H1 (cell line): Measurements from ENCODE around the gene MNAT1. TPM values are rescaled to one million over a fixed set of nuclear protein-coding genes. Genes with fewer than 3 reads are reported as not detected.

Experiments used
- CTCF ChIA-PET: fragments of 300-600 bp; sonication (Branson Sonifier 250); formaldehyde crosslinking; loops from one replicate; lab custom pipeline; 2021; ENCODE audit not compliant: partially characterized antibody; lab: Charles Lee
- POLR2A ChIA-PET: fragments of 300-600 bp; sonication (Branson Sonifier 250); formaldehyde crosslinking; loops from one replicate; lab custom pipeline; 2021; ENCODE audit warnings: inconsistent platforms; ENCODE audit not compliant: partially characterized antibody; lab: Charles Lee
- DNase-seq, 2 experiments: peaks; one replicate each; pipeline versions ENCODE4 v3.0.0 to v3.0.0-alpha.2; 2010 to 2022; ENCODE audit warnings: low spot score in 2 of 2, low read depth in 1 of 2, mixed read lengths in 1 of 2
- FAIRE-seq: peaks from 2 replicates; lab custom pipeline; 2011; peaks lifted over from hg19 to GRCh38; lab: Jason Lieb, UNC
- H2AFZ ChIP-seq: 2 replicates; pipeline ENCODE4 v1.8.1; 2012; ENCODE audit warnings: low read length, inconsistent platforms
- H2AK5ac ChIP-seq: 2 replicates; pipeline ENCODE4 v1.6.1; 2013; ENCODE audit warnings: low read depth, low read length
- H2BK120ac ChIP-seq: replicated peaks from 2 replicates; pipeline ENCODE3; 2013; ENCODE audit warnings: low read depth, low read length, inconsistent platforms
- H2BK12ac ChIP-seq: 2 replicates; pipeline ENCODE4 v1.6.1; 2013; ENCODE audit warnings: low read depth, low read length
- H2BK15ac ChIP-seq: 2 replicates; pipeline ENCODE4 v1.6.1; 2013; ENCODE audit warnings: low read length
- H2BK20ac ChIP-seq: 2 replicates; pipeline ENCODE4 v1.6.1; 2013; ENCODE audit warnings: low read length
- H2BK5ac ChIP-seq: 2 replicates; pipeline ENCODE4 v1.6.1; 2013; ENCODE audit warnings: low read depth, low read length
- H3K14ac ChIP-seq: 2 replicates; pipeline ENCODE4 v1.6.1; 2013; ENCODE audit warnings: inconsistent platforms; ENCODE audit not compliant: insufficient read length
- H3K18ac ChIP-seq: 2 replicates; pipeline ENCODE4 v1.6.1; 2013; ENCODE audit warnings: low read length; ENCODE audit errors: extremely low read depth
- H3K23ac ChIP-seq: 2 replicates; pipeline ENCODE4 v1.6.1; 2013; ENCODE audit warnings: inconsistent platforms; ENCODE audit not compliant: insufficient read length
- H3K23me2 ChIP-seq: 2 replicates; pipeline ENCODE4 v1.6.1; 2013; ENCODE audit warnings: low read depth, low read length
- H3K27ac ChIP-seq: 2 replicates; pipeline ENCODE4 v1.6.1; 2011; ENCODE audit warnings: low read depth, low read length, inconsistent platforms
- H3K27me3 ChIP-seq, 4 experiments: replicated peaks in 1 of 4; 1 replicate in 1 of 4; 2 replicates in 3 of 4; pipeline versions ENCODE4 v1.6.1 to v1.8.1; 2011 to 2013; ENCODE audit warnings: low read length in 3 of 4, mild to moderate bottlenecking in 3 of 4, inconsistent platforms in 2 of 4, mixed read lengths in 2 of 4, moderate library complexity in 1 of 4; ENCODE audit not compliant: control insufficient read depth in 3 of 4, insufficient read depth in 3 of 4; ENCODE audit errors: extremely low read depth in 1 of 4
- H3K36me3 ChIP-seq, 4 experiments: 2 replicates each; pipeline versions ENCODE4 v1.6.1 to v1.8.1; 2011 to 2013; ENCODE audit warnings: mild to moderate bottlenecking in 4 of 4, low read length in 3 of 4, moderate library complexity in 2 of 4, control low read depth in 1 of 4, inconsistent platforms in 1 of 4; ENCODE audit not compliant: insufficient read depth in 4 of 4, control insufficient read depth in 2 of 4
- H3K4ac ChIP-seq: replicated peaks from 2 replicates; pipeline ENCODE3; 2013; ENCODE audit warnings: low read length, low read depth, mixed read lengths, inconsistent platforms; ENCODE audit not compliant: insufficient read length
- H3K4me1 ChIP-seq, 4 experiments: replicated peaks in 1 of 4; 1 replicate in 1 of 4; 2 replicates in 3 of 4; pipeline versions ENCODE4 v1.6.1 to v1.8.1; 2011 to 2013; ENCODE audit warnings: low read length in 3 of 4, inconsistent platforms in 2 of 4, mixed read lengths in 1 of 4; ENCODE audit not compliant: insufficient read depth in 4 of 4, control insufficient read depth in 3 of 4
- H3K4me2 ChIP-seq, 2 experiments: 2 replicates each; pipeline versions ENCODE4 v1.6.1 to v1.8.1; 2011 to 2013; ENCODE audit warnings: low read depth in 2 of 2, low read length in 2 of 2, control low read depth in 1 of 2, inconsistent platforms in 1 of 2, mild to moderate bottlenecking in 1 of 2; ENCODE audit not compliant: insufficient read depth in 1 of 2
- H3K4me3 ChIP-seq, 4 experiments: fragments of 200-600, 300-600 bp in 1 of 4; sonication (generic), shearing (Covaris generic), sonication (Bioruptor Twin) in 1 of 4; 2 replicates each; pipeline versions ENCODE4 v1.5.1 to v1.8.1; 2011 to 2016; ENCODE audit warnings: low read length in 4 of 4, low read depth in 3 of 4, control low read depth in 2 of 4, inconsistent platforms in 2 of 4, mild to moderate bottlenecking in 2 of 4, mixed read lengths in 1 of 4, moderate library complexity in 1 of 4; ENCODE audit not compliant: insufficient read depth in 2 of 4; ENCODE audit errors: extremely low read depth in 1 of 4
- H3K56ac ChIP-seq: replicated peaks from 2 replicates; pipeline ENCODE3; 2013; ENCODE audit warnings: low read depth, mild to moderate bottlenecking, mixed read lengths, low read length, inconsistent platforms; ENCODE audit not compliant: insufficient read length
- H3K79me1 ChIP-seq: 2 replicates; pipeline ENCODE4 v1.6.1; 2013; ENCODE audit warnings: low read depth, low read length, control low read depth
- H3K79me2 ChIP-seq, 2 experiments: 2 replicates each; pipeline versions ENCODE4 v1.6.1 to v1.8.1; 2012 to 2013; ENCODE audit warnings: low read length in 2 of 2, mild to moderate bottlenecking in 2 of 2, inconsistent platforms in 1 of 2; ENCODE audit not compliant: insufficient read depth in 2 of 2, control insufficient read depth in 1 of 2
- H3K9ac ChIP-seq, 4 experiments: replicated peaks in 1 of 4; 1 replicate in 1 of 4; 2 replicates in 3 of 4; pipeline versions ENCODE4 v1.6.1 to v1.8.1; 2011 to 2013; ENCODE audit warnings: low read depth in 3 of 4, low read length in 3 of 4, control low read depth in 2 of 4, mild to moderate bottlenecking in 2 of 4, moderate library complexity in 2 of 4, inconsistent platforms in 1 of 4; ENCODE audit errors: extremely low read depth in 1 of 4
- H3K9me3 ChIP-seq, 2 experiments: 2 replicates each; pipeline versions ENCODE4 v1.6.1 to v1.8.1; 2012 to 2013; ENCODE audit warnings: mild to moderate bottlenecking in 2 of 2, moderate library complexity in 2 of 2, control low read depth in 1 of 2, inconsistent platforms in 1 of 2, low read depth in 1 of 2, low read length in 1 of 2, mixed read lengths in 1 of 2; ENCODE audit not compliant: insufficient read depth in 2 of 2
- H4K20me1 ChIP-seq, 2 experiments: replicated peaks in 1 of 2; 2 replicates each; pipeline versions ENCODE3 to v1.8.1; 2011 to 2013; ENCODE audit warnings: inconsistent platforms in 2 of 2, low read length in 2 of 2, mild to moderate bottlenecking in 1 of 2; ENCODE audit not compliant: insufficient read depth in 2 of 2, control insufficient read depth in 1 of 2
- H4K5ac ChIP-seq: 2 replicates; pipeline ENCODE4 v1.6.1; 2013; ENCODE audit warnings: low read length, low read depth, mixed read lengths, inconsistent platforms; ENCODE audit not compliant: insufficient read length
- H4K8ac ChIP-seq: 2 replicates; pipeline ENCODE4 v1.8.0; 2013; ENCODE audit warnings: mild to moderate bottlenecking, moderate library complexity, low read length, inconsistent platforms; ENCODE audit not compliant: insufficient read depth; ENCODE audit errors: extremely low read depth
- H4K91ac ChIP-seq: replicated peaks from 2 replicates; pipeline ENCODE3; 2013; ENCODE audit warnings: low read length, mixed read lengths, inconsistent platforms; ENCODE audit not compliant: insufficient read length
- BCL11A ChIP-seq, 2 experiments: IDR thresholded peaks; one replicate each; pipeline ENCODE4 v1.6.1; 2011; ENCODE audit warnings: low read depth in 2 of 2, low read length in 2 of 2, mild to moderate bottlenecking in 2 of 2
- CEBPB ChIP-seq: IDR thresholded peaks from 2 replicates; pipeline ENCODE4 v1.6.1; 2012; ENCODE audit warnings: low read depth, low read length
- EP300 ChIP-seq, 2 experiments: IDR thresholded peaks; 1 replicate in 1 of 2; 2 replicates in 1 of 2; pipeline ENCODE4 v1.6.1; 2011 to 2012; ENCODE audit warnings: low read depth in 2 of 2, low read length in 2 of 2, mild to moderate bottlenecking in 2 of 2, borderline replicate concordance in 1 of 2, inconsistent platforms in 1 of 2, moderate library complexity in 1 of 2
- FOSL1 ChIP-seq: IDR thresholded peaks from 2 replicates; pipeline ENCODE4 v1.6.1; 2011; ENCODE audit warnings: mild to moderate bottlenecking, low read depth, low read length, moderate library complexity; ENCODE audit not compliant: insufficient read depth
- HDAC2 ChIP-seq, 2 experiments: fragments of 300-600 bp in 1 of 2; sonication (generic) in 1 of 2; IDR thresholded peaks; 2 replicates each; pipeline ENCODE4 v1.6.1; 2011 to 2012; ENCODE audit warnings: low read depth in 2 of 2, low read length in 2 of 2, mild to moderate bottlenecking in 2 of 2, moderate library complexity in 2 of 2, borderline replicate concordance in 1 of 2, inconsistent platforms in 1 of 2
- KDM4A ChIP-seq: IDR thresholded peaks from one replicate; pipeline ENCODE4 v1.7.1; 2012; ENCODE audit warnings: low read depth, mild to moderate bottlenecking, moderate library complexity, low read length, inconsistent platforms; ENCODE audit not compliant: severe bottlenecking
- MAFK ChIP-seq: IDR thresholded peaks from 2 replicates; pipeline ENCODE4 v1.6.1; 2012; ENCODE audit warnings: low read depth, mild to moderate bottlenecking, improper control_type of control experiment, low read length
- NANOG ChIP-seq: IDR thresholded peaks from 2 replicates; pipeline ENCODE4 v1.6.1; 2011; ENCODE audit warnings: low read length, low read depth, mild to moderate bottlenecking, inconsistent platforms; ENCODE audit not compliant: insufficient read depth, poor library complexity, severe bottlenecking
- RNF2 ChIP-seq: fragments of 200-900, 300-1000 bp; sonication (generic); IDR thresholded peaks from 2 replicates; pipeline ENCODE4 v1.7.1; 2016; ENCODE audit warnings: borderline replicate concordance, low read depth, mild to moderate bottlenecking, antibody characterized with exemption, low read length; ENCODE audit not compliant: poor library complexity, severe bottlenecking; ENCODE audit errors: missing control alignments
- SAP30 ChIP-seq: fragments of 300-600 bp; sonication (generic); IDR thresholded peaks from 2 replicates; pipeline ENCODE4 v1.7.1; 2012; ENCODE audit warnings: low read length, moderate library complexity, mild to moderate bottlenecking, inconsistent platforms; ENCODE audit not compliant: insufficient read depth, insufficient replicate concordance
- SIX5 ChIP-seq: IDR thresholded peaks from 2 replicates; pipeline ENCODE4 v1.6.1; 2011; ENCODE audit warnings: mild to moderate bottlenecking, low read depth, low read length
- TEAD4 ChIP-seq: IDR thresholded peaks from 2 replicates; pipeline ENCODE4 v1.6.1; 2012; ENCODE audit warnings: low read depth, low read length, inconsistent platforms, mixed read lengths
- WGBS, 2 experiments: shearing (Covaris generic) in 1 of 2; methylation state at CpG; one replicate each; pipeline versions ENCODE4 v1.1.6 to v1.1.7; 2013 to 2015; ENCODE audit warnings: low lambda C conversion rate in 2 of 2, mixed read lengths in 2 of 2, inconsistent platforms in 1 of 2, low coverage in 1 of 2, missing lambda C conversion rate in 1 of 2; ENCODE audit not compliant: insufficient replicate concordance in 2 of 2, insufficient coverage in 1 of 2, insufficient read length in 1 of 2; ENCODE audit errors: extremely low coverage in 1 of 2, missing lambda C conversion rate in 1 of 2; 5-methylcytosine and 5-hydroxymethylcytosine counted together
- polyA plus RNA-seq, 7 experiments: library from polyadenylated mRNA; depleted of rRNA in 3 of 7; stranded (reverse) in 5 of 7; unstranded in 2 of 7; fragments of >200 nt in 5 of 7; fragments of 200-250 nt in 2 of 7; gene quantifications; 1 replicate in 5 of 7; 2 replicates in 1 of 7; 4 replicates in 1 of 7; pipeline versions ENCODE4 v1.2.1 to v1.2.3, GENCODE V29; 2011 to 2013; ENCODE audit warnings: missing spikeins in 2 of 7, mixed read lengths in 2 of 7
- total RNA-seq: library from RNA; stranded (reverse); fragmentation: NEBNext Ultra II Directional; extraction: Animal tissue kit (Norgen Biotek cat#: 25700); gene quantifications from 2 replicates; pipeline ENCODE4 v1.2.1, GENCODE V29; 2021
- TF ChIP-seq, protein P1 (sequence below): IDR thresholded peaks from 2 replicates; pipeline ENCODE4 v1.6.1; 2012; ENCODE audit warnings: inconsistent platforms

Gene MNAT1
- total and polyA plus RNA-seq, 2 of the 8 experiments (the other 6 are each of a cell fraction or from before 2014, with no cell fraction given): 34.7 to 52.1 TPM

- 81% methylated on average over 2 of the region's 2 CpGs; no CpG with 5 or more reads in 1 of the 2 experiments for WGBS, 2 experiments
- FAIRE-seq: no peak
- no peak overlapping the region for H2AK5ac ChIP-seq
- H3K36me3 ChIP-seq: no peaks in the 10 kb centered on the region
- H4K20me1 ChIP-seq: no peaks in the 10 kb centered on the region
- no peak overlapping the region for H3K9ac ChIP-seq
- H2BK12ac ChIP-seq: no peak overlapping the region
- CTCF ChIA-PET: no interaction called here
- H3K79me1 ChIP-seq: no peaks in the 10 kb centered on the region
- no peak overlapping the region for H3K4ac ChIP-seq
- H3K18ac ChIP-seq: no peak overlapping the region
- no peak for DNase-seq
- H2AFZ ChIP-seq: no peak overlapping the region
- no peaks in the 10 kb centered on the region for H3K27me3 ChIP-seq
- H3K27ac ChIP-seq: no peak overlapping the region
- no peak overlapping the region for H2BK20ac ChIP-seq
- no peaks in the 10 kb centered on the region for H3K79me2 ChIP-seq
- no peak overlapping the region for H3K4me2 ChIP-seq
- POLR2A ChIA-PET: no interaction called here
- H4K91ac ChIP-seq: no peak overlapping the region
- H4K8ac ChIP-seq: no peak overlapping the region
- H3K4me1 ChIP-seq: no peaks in the 10 kb centered on the region
- H3K23ac ChIP-seq: no peak overlapping the region
- H2BK120ac ChIP-seq: no peak overlapping the region
- H3K23me2 ChIP-seq: no peaks in the 10 kb centered on the region
- no peaks in the 10 kb centered on the region for H3K9me3 ChIP-seq
- no peak overlapping the region for H4K5ac ChIP-seq
- H3K14ac ChIP-seq: no peak overlapping the region
- no peak overlapping the region for H3K56ac ChIP-seq
- no peak overlapping the region for H3K4me3 ChIP-seq
- H2BK15ac ChIP-seq: no peak overlapping the region
- no peak overlapping the region for H2BK5ac ChIP-seq
- TF ChIP-seq TEAD4: no peak
- TF ChIP-seq SIX5: no peak
- no peak for TF ChIP-seq RNF2
- no peak for TF ChIP-seq MAFK
- no peak for TF ChIP-seq FOSL1
- TF ChIP-seq, protein P1, sequence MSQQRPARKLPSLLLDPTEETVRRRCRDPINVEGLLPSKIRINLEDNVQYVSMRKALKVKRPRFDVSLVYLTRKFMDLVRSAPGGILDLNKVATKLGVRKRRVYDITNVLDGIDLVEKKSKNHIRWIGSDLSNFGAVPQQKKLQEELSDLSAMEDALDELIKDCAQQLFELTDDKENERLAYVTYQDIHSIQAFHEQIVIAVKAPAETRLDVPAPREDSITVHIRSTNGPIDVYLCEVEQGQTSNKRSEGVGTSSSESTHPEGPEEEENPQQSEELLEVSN: no peak
- TF ChIP-seq CEBPB: no peak
- TF ChIP-seq NANOG: no peak
- TF ChIP-seq HDAC2 (IDR thresholded peaks at IDR 0.05; ENCODE audit: borderline replicate concordance in 1 of 2, low read depth in 2 of 2, low read length in 2 of 2): no peak
- TF ChIP-seq BCL11A (IDR thresholded peaks at IDR 0.05; ENCODE audit: low read depth in 2 of 2, low read length in 2 of 2): no peak
- TF ChIP-seq EP300 (IDR thresholded peaks at IDR 0.05; ENCODE audit: borderline replicate concordance in 1 of 2, low read depth in 2 of 2, low read length in 2 of 2): no peak
- TF ChIP-seq SAP30: no peak
- no peak for TF ChIP-seq KDM4A
These were observed 187.5 kb downstream of the MNAT1 start for GRCh38 chr14:60922050-60922449.
